Thyroid gland (tissue), 4 donors: ENCODE measurements around the gene TBX6. TPM values are rescaled to one million over a fixed set of nuclear protein-coding genes. Genes with fewer than 3 reads are reported as not detected.

Experiments used
- DNase-seq, 2 donors: peaks; one replicate each; pipeline ENCODE4 v3.0.0-alpha.2; 2019
- H3K27ac ChIP-seq, 3 donors: fragments of 200-600 bp; sonication (generic); 1 replicate in 2 of 3; 2 replicates in 1 of 3; pipeline ENCODE4 v1.5.1; 2016 to 2019; ENCODE audit warnings: mild to moderate bottlenecking in 1 of 3, moderate library complexity in 1 of 3
- H3K27me3 ChIP-seq: fragments of 200-600 bp; sonication (generic); one replicate; pipeline ENCODE4 v1.5.1; 2019
- H3K36me3 ChIP-seq, 2 donors: fragments of 200-600 bp; sonication (generic); one replicate each; pipeline ENCODE4 v1.5.1; 2016 to 2019
- H3K4me1 ChIP-seq, 2 donors: fragments of 200-600 bp; sonication (generic); one replicate each; pipeline ENCODE4 v1.5.1; 2017 to 2019
- H3K4me3 ChIP-seq, 3 donors: fragments of 200-600 bp; sonication (generic); replicated peaks in 1 of 3; 1 replicate in 2 of 3; 2 replicates in 1 of 3; pipeline ENCODE4 v1.5.1; 2016; ENCODE audit warnings: mild to moderate bottlenecking in 1 of 3
- H3K9me3 ChIP-seq: fragments of 200-600 bp; sonication (generic); one replicate; pipeline ENCODE4 v1.5.1; 2017
- POLR2A ChIP-seq, 2 donors: fragments of 450-650 bp; IDR thresholded peaks; one replicate each; pipeline ENCODE4 v1.6.1; 2017; ENCODE audit warnings: antibody characterized with exemption in 2 of 2, mild to moderate bottlenecking in 2 of 2, moderate library complexity in 1 of 2
- WGBS, 2 donors: methylation state at CpG; one replicate each; pipeline ENCODE4 v1.1.5; 2017; 5-methylcytosine and 5-hydroxymethylcytosine counted together
- intact Hi-C: fragments of 100-400 bp; cut with DNase I; formaldehyde crosslinking; loops from one replicate; pipeline ENCODE4 v1.15.1; 2023
- total RNA-seq, 4 donors: library from RNA; depleted of rRNA; stranded (reverse); fragments of >200 nt; gene quantifications; one replicate each; pipeline ENCODE4 v1.2.3, GENCODE V29; 2016
- TF ChIP-seq, protein P1 (sequence below), 6 experiments: fragments of 200-600 bp in 3 of 6; fragments of 450-650 bp in 3 of 6; sonication (generic) in 3 of 6; IDR thresholded peaks; one replicate each; pipeline ENCODE4 v1.5.1; 2016 to 2019; ENCODE audit warnings: antibody characterized with exemption in 6 of 6, mild to moderate bottlenecking in 2 of 6, inconsistent platforms in 1 of 6, moderate library complexity in 1 of 6

The TBX6 gene
- total RNA-seq, 4 donors from 2014 or later, result 1.6 to 3.3 (median 2.4) TPM

- WGBS, 2 donors, result 88 to 91% methylated on average over 6 to 7 of the region's 7 CpGs
- no peaks in the 10 kb centered on the region for H3K9me3 ChIP-seq
- no peak overlapping the region for H3K4me3 ChIP-seq
- no peak overlapping the region for H3K27ac ChIP-seq
- H3K36me3 ChIP-seq, result peaks cover 32 to 34% of the 10 kb centered on the region in 2 donors
- no peak for DNase-seq
- no peaks in the 10 kb centered on the region for H3K27me3 ChIP-seq
- no peak for TF ChIP-seq POLR2A (IDR thresholded peaks at IDR 0.05)
- TF ChIP-seq, protein P1, sequence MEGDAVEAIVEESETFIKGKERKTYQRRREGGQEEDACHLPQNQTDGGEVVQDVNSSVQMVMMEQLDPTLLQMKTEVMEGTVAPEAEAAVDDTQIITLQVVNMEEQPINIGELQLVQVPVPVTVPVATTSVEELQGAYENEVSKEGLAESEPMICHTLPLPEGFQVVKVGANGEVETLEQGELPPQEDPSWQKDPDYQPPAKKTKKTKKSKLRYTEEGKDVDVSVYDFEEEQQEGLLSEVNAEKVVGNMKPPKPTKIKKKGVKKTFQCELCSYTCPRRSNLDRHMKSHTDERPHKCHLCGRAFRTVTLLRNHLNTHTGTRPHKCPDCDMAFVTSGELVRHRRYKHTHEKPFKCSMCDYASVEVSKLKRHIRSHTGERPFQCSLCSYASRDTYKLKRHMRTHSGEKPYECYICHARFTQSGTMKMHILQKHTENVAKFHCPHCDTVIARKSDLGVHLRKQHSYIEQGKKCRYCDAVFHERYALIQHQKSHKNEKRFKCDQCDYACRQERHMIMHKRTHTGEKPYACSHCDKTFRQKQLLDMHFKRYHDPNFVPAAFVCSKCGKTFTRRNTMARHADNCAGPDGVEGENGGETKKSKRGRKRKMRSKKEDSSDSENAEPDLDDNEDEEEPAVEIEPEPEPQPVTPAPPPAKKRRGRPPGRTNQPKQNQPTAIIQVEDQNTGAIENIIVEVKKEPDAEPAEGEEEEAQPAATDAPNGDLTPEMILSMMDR (IDR thresholded peaks at IDR 0.05), result no peak
- intact Hi-C loops, result no loop called here
- H3K4me1 ChIP-seq, result peaks cover 12 to 17% of the 10 kb centered on the region in 2 donors
These were observed 13.0 kb downstream of the TBX6 start for GRCh38 chr16:30078744-30079143.

- 85 to 87% methylated on average over 6 of the region's 6 CpGs for WGBS, 2 donors
- no peaks in the 10 kb centered on the region for H3K9me3 ChIP-seq
- no peak for DNase-seq
- TF ChIP-seq POLR2A (IDR thresholded peaks at IDR 0.05), result no peak
- TF ChIP-seq, protein P1 (IDR thresholded peaks at IDR 0.05), result no peak
- H3K27ac ChIP-seq, result no peak overlapping the region
- H3K36me3 ChIP-seq, result peaks cover 23% of the 10 kb centered on the region in 2 donors
- intact Hi-C loops, result no loop called here
- H3K4me1 ChIP-seq, result peaks cover 12 to 17% of the 10 kb centered on the region in 2 donors
- H3K27me3 ChIP-seq, result no peaks in the 10 kb centered on the region
- H3K4me3 ChIP-seq, result no peak overlapping the region
These were observed 14.1 kb downstream of the TBX6 start for GRCh38 chr16:30077656-30078055.

GRCh38 chr16:30076276-30076791 lies 15.4 kb downstream of the TBX6 start:
- intact Hi-C loops, result no loop called here
- Histone ChIP-seq H3K9me3 (no peaks in the 10 kb centered on the region), H3K27ac (peak overlapping the region; percentile 77 to 92 (median 88)), H3K27me3 (no peaks in the 10 kb centered on the region), H3K4me3 (peak overlapping the region; percentile 68 to 98 (median 92)), H3K36me3 (peaks cover 20 to 27% of the 10 kb centered on the region in 2 donors), H3K4me1 (peaks cover 12 to 17% of the 10 kb centered on the region in 2 donors)
- no peak for TF ChIP-seq POLR2A (IDR thresholded peaks at IDR 0.05)
- TF ChIP-seq, protein P1 (IDR thresholded peaks at IDR 0.05), result no peak
- peak in 1 of 2 donors; percentile 32 for DNase-seq
- WGBS, 2 donors, result 2 to 3% methylated on average over 14 to 19 of the region's 33 CpGs

DNA sequence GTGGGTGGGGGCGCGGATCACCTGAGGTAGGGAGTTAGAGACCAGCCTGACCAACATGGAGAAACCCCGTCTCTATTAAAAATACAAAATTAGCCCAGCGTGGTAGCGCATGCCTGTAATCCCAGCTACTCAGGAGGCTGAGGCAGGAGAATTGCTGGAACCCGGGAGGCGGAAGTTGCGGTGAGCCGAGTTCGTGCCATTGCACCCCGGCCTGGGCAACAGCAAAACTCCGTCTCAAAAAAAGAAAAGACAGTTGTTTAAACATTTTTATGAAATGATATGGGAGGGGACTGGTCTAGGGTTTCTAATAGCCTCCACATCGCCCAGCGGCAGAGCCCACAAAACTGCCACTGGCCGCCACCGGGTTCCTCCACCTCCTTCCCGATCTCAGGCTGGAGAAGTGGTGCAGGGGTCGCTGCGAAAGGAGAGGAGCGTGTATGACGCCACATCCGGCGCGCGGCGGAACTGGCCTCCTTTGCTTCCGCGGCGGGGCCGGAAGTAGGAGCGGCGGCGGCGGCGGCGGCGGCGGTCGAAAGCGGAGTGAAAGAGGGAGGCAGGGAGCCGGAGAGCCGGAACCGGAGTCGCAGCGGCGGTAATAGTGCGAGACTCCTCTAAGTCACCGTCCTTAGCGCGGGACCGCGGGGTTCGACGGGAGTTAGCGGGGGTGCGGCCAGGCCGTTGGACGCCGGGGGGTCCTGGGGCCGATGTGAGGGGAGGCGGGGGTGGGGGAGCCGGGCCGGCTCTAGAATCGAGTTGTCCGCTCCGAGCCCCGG lies 16.0 kb downstream of the TBX6 start, which contains the start of gene PPP4C:
PPP4C (plus strand) TSS at position 492 of the 773 bp plus-strand sequence. CDS start 384 bp downstream, outside the sequence.
- peak within 1 kb of the TSS; percentile 77 to 92 (median 88) for H3K27ac ChIP-seq
- H3K9me3 ChIP-seq, result no peaks in the 10 kb centered on the region
- H3K27me3 ChIP-seq, result no peaks in the 10 kb centered on the region
- peaks cover 20 to 27% of the 10 kb centered on the region in 2 donors for H3K36me3 ChIP-seq
- intact Hi-C loops, result no loop called here
- WGBS, 2 donors, result 2 to 3% methylated on average over 24 to 51 of the region's 67 CpGs
- H3K4me3 ChIP-seq, result peak within 1 kb of the TSS; percentile 68 to 98 (median 92)
- TF ChIP-seq POLR2A (IDR thresholded peaks at IDR 0.05), result peak; percentile 13 to 79
- TF ChIP-seq, protein P1 (IDR thresholded peaks at IDR 0.05), result no peak
- peaks cover 12 to 17% of the 10 kb centered on the region in 2 donors for H3K4me1 ChIP-seq
- peak; percentile 92 to 93 for DNase-seq

- no peak for DNase-seq
- Histone ChIP-seq H3K4me1 (peaks cover 16 to 33% of the 10 kb centered on the region in 2 donors), H3K4me3 (no peak overlapping the region), H3K27me3 (no peaks in the 10 kb centered on the region), H3K27ac (no peak overlapping the region), H3K9me3 (no peaks in the 10 kb centered on the region), H3K36me3 (peaks cover 48 to 59% of the 10 kb centered on the region in 2 donors)
- intact Hi-C loops, result no loop called here
- no peak for TF ChIP-seq POLR2A (IDR thresholded peaks at IDR 0.05)
- TF ChIP-seq, protein P1 (IDR thresholded peaks at IDR 0.05), result no peak
These were observed 21.2 kb downstream of the TBX6 start for GRCh38 chr16:30070490-30070889.
